EH (cell line): ENCODE data around the gene KLK8.

Source experiments
- DNase-seq: peaks from one replicate; pipeline ENCODE4 v3.0.0-alpha.2; 2015; ENCODE audit warnings: low read depth

The KLK8 gene

GRCh38 chr19:51001515-51001914, at the start of gene KLK8:
Gene KLK8, minus strand, starts transcription at chr19:51001604. Its CDS starts 437 bp downstream, at chr19:51001167.
- DNase-seq = no peak

GRCh38 chr19:51047031-51047335, 45.6 kb upstream of the KLK8 start:
- DNase-seq = no peak

- DNase-seq = no peak
Measured at GRCh38 chr19:51044327-51044726, 42.9 kb upstream of the KLK8 start.

GRCh38 chr19:51043497-51043896, 42.1 kb upstream of the KLK8 start:
- no peak for DNase-seq

- DNase-seq = no peak
Measured at GRCh38 chr19:51040151-51040550, 38.7 kb upstream of the KLK8 start.

GRCh38 chr19:51036519-51036918, 35.1 kb upstream of the KLK8 start:
- no peak for DNase-seq

GRCh38 chr19:51034704-51035103, 33.3 kb upstream of the KLK8 start, which contains the start of gene KLK12:
Gene KLK12, minus strand, starts transcription at chr19:51035002. Its CDS starts 381 bp downstream, at chr19:51034621.
- no peak for DNase-seq

GRCh38 chr19:51031880-51032225, 30.4 kb upstream of the KLK8 start:
- no peak for DNase-seq

GRCh38 chr19:51031220-51031879, 29.9 kb upstream of the KLK8 start:
- no peak for DNase-seq

- DNase-seq = no peak
Measured at GRCh38 chr19:51030631-51031030, 29.2 kb upstream of the KLK8 start.

- DNase-seq = no peak
Measured at GRCh38 chr19:51029718-51030117, 28.3 kb upstream of the KLK8 start.

- no peak for DNase-seq
Measured at GRCh38 chr19:51027873-51028272, 26.5 kb upstream of the KLK8 start.

GRCh38 chr19:51027126-51027806, 25.9 kb upstream of the KLK8 start:
- DNase-seq = no peak

- no peak for DNase-seq
Measured at GRCh38 chr19:51026554-51026831, 25.1 kb upstream of the KLK8 start, which contains the start of gene KLK11. Gene KLK11, minus strand, starts transcription at chr19:51026616. Its CDS starts 985 bp downstream, at chr19:51025631.

- no peak for DNase-seq
Measured at GRCh38 chr19:51025809-51026553, 24.6 kb upstream of the KLK8 start.

- no peak for DNase-seq
Measured at GRCh38 chr19:51025401-51025800, 24.0 kb upstream of the KLK8 start.

- no peak for DNase-seq
Measured at GRCh38 chr19:51024924-51025323, 23.5 kb upstream of the KLK8 start.

- no peak for DNase-seq
Measured at GRCh38 chr19:51023946-51024345, 22.5 kb upstream of the KLK8 start.

- DNase-seq = no peak
Measured at GRCh38 chr19:51022526-51022925, 21.1 kb upstream of the KLK8 start.

GRCh38 chr19:51020988-51021651, 19.7 kb upstream of the KLK8 start:
- DNase-seq = peak; percentile 30

GRCh38 chr19:51019544-51019925, 18.1 kb upstream of the KLK8 start, which contains the start of gene KLK10:
Gene KLK10, minus strand, starts transcription at chr19:51019709. Its CDS starts 579 bp downstream, at chr19:51019130.
- DNase-seq = no peak

GRCh38 chr19:51018745-51019543, 17.5 kb upstream of the KLK8 start:
- DNase-seq = no peak
